Forelimb muscle (tissue), 1 donor: ENCODE results near the gene SYT12. TPM values are rescaled to one million over a fixed set of nuclear protein-coding genes. Genes with fewer than 3 reads are reported as not detected.

ENCODE experiments used
- DNase-seq: peaks from one replicate; pipeline ENCODE4 v3.0.0-alpha.2; 2013; ENCODE audit warnings: low read depth
- polyA plus RNA-seq: library from polyadenylated mRNA; unstranded; fragments of 120-200 nt; gene quantifications from one replicate; pipeline ENCODE4 v1.2.1, GENCODE V29; 2013; ENCODE audit not compliant: insufficient read length

SYT12 gene
- polyA plus RNA-seq, 1 donor, result 0.10 TPM

DNA sequence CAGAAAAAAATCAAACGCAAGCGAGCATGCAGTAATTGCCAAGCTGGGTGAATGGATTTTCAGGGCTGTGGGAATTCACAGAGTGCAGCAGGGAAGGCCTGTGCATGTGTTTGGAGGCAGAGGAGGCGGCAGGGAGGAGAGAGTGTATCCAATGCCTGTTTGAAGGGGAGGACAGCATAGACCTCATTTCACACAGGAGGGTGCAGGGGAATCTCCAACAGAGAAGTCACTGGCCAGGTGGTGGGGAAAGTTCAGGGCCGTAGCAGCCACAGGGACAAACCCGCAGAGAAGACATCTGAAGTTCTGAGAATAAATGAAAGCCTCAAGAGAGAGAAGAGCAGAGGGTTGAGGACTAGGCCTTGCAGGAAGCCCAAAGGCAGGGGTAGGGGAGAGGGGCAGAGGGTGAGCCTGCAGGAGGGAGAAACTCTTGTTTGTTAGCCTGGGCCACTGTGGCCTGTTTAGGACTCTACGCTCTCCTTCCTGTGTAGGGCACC is 76.9 kb downstream of the SYT12 start:
- DNase-seq, result no peak

Other genes with a start within 250 kb of the SYT12 start
- gene RCE1, start 179.7 kb upstream of the SYT12 start, polyA plus RNA-seq, result 12.1 TPM
- gene LRFN4, start 166.1 kb upstream of the SYT12 start, polyA plus RNA-seq, result 24.1 TPM
- 18.6 TPM for gene PC, start 64.8 kb upstream of the SYT12 start, polyA plus RNA-seq
- not detected for gene C11orf86, start 47.8 kb upstream of the SYT12 start, polyA plus RNA-seq
- 18.5 TPM for gene RHOD, start 33.7 kb downstream of the SYT12 start, polyA plus RNA-seq
- gene KDM2A, start 96.1 kb downstream of the SYT12 start, polyA plus RNA-seq, result 51.6 TPM
- 45.9 TPM for gene GRK2, start 243.3 kb downstream of the SYT12 start, polyA plus RNA-seq